Type B pancreatic cell (in vitro differentiated cells): ENCODE data around the gene KRT35. TPM values are rescaled to one million over a fixed set of nuclear protein-coding genes. Genes with fewer than 3 reads are reported as not detected.

ENCODE experiments used
- DNase-seq: peaks from one replicate; pipeline ENCODE4 v3.0.0; 2021; ENCODE audit warnings: mixed read lengths; ENCODE audit not compliant: unreplicated experiment; ENCODE audit errors: extremely low spot score
- H3K27ac Mint-ChIP-seq: 2 replicates; pipeline ENCODE4 v1.8.0; 2021; ENCODE audit warnings: mild to moderate bottlenecking, mixed read lengths
- H3K27me3 Mint-ChIP-seq: 2 replicates; pipeline ENCODE4 v1.8.0; 2021; ENCODE audit warnings: mixed read lengths
- H3K36me3 Mint-ChIP-seq: 2 replicates; pipeline ENCODE4 v1.8.0; 2021; ENCODE audit warnings: mixed read lengths
- H3K4me1 Mint-ChIP-seq: one replicate; pipeline ENCODE4 v1.8.0; 2021; ENCODE audit warnings: mixed read lengths; ENCODE audit not compliant: unreplicated experiment
- H3K4me3 Mint-ChIP-seq: 2 replicates; pipeline ENCODE4 v1.8.0; 2021; ENCODE audit warnings: mild to moderate bottlenecking, mixed read lengths
- H3K9me3 Mint-ChIP-seq: 2 replicates; pipeline ENCODE4 v1.8.0; 2021; ENCODE audit warnings: mixed read lengths
- total RNA-seq: library from RNA; stranded (reverse); gene quantifications from 2 replicates; pipeline ENCODE4 v1.2.1, GENCODE V29; 2021; ENCODE audit warnings: low replicate concordance
- TF ChIP-seq, protein P1 (sequence below): fragments of 200-600 bp; sonication (generic); conservative IDR thresholded peaks from 2 replicates; pipeline ENCODE4 v1.5.0; 2021; ENCODE audit warnings: antibody characterized with exemption, mild to moderate bottlenecking

The KRT35 gene
- total RNA-seq, 1 donor from 2014 or later, result not detected

DNA sequence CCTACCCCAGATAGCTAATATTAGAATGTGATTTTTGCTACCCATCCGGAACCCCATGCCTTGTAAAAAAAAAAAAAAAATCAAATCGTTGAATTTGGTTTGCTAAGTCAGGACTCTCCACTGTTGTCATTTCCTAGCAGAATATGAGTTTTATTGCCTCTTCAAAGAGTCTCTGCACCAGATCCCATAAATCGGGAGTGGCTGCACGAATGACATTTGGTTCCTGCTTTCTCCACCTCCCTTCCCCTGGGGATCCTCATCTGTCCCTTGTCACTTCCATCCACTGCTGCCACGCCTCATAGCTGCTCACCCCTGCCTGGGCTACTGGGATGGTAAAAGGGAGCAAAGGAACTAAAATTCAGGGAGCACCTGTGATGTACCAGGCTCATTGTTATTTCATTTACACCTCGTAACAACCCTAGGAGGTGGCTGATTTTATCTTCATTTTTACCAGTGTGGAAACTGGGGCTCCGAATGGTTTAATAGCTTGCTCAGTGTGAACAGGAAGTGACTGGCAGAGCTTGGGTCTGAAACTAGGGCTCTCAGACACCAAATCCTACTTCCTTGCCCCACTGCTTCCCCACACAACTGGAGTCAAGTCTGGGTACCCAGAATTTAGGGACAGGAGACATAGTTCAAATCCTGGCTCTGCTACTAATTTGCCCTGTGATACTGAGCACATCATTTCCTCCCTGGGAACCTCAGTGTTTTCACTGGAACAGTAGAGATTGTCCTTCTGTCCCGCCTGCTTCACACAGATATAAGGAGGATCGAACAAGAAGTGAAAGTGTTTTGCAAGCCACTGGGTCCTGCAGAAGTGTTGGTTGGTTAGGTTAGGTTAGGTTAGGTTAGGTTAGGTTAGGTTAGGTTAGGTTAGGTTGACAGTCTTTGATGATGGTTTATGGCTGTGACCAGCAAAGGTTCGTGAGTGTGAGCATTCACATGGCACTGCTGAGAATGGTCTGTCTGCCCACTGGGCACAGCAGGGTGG, 9.3 kb upstream of the KRT35 start:
- DNase-seq, result no peak
- no peaks in the 10 kb centered on the region for H3K27me3 Mint-ChIP-seq
- H3K27ac Mint-ChIP-seq, result no peak overlapping the region
- H3K4me1 Mint-ChIP-seq, result peaks cover 16% of the 10 kb centered on the region
- no peaks in the 10 kb centered on the region for H3K36me3 Mint-ChIP-seq
- no peak overlapping the region for H3K4me3 Mint-ChIP-seq
- no peaks in the 10 kb centered on the region for H3K9me3 Mint-ChIP-seq
- TF ChIP-seq, protein P1, sequence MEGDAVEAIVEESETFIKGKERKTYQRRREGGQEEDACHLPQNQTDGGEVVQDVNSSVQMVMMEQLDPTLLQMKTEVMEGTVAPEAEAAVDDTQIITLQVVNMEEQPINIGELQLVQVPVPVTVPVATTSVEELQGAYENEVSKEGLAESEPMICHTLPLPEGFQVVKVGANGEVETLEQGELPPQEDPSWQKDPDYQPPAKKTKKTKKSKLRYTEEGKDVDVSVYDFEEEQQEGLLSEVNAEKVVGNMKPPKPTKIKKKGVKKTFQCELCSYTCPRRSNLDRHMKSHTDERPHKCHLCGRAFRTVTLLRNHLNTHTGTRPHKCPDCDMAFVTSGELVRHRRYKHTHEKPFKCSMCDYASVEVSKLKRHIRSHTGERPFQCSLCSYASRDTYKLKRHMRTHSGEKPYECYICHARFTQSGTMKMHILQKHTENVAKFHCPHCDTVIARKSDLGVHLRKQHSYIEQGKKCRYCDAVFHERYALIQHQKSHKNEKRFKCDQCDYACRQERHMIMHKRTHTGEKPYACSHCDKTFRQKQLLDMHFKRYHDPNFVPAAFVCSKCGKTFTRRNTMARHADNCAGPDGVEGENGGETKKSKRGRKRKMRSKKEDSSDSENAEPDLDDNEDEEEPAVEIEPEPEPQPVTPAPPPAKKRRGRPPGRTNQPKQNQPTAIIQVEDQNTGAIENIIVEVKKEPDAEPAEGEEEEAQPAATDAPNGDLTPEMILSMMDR, result no peak

DNA sequence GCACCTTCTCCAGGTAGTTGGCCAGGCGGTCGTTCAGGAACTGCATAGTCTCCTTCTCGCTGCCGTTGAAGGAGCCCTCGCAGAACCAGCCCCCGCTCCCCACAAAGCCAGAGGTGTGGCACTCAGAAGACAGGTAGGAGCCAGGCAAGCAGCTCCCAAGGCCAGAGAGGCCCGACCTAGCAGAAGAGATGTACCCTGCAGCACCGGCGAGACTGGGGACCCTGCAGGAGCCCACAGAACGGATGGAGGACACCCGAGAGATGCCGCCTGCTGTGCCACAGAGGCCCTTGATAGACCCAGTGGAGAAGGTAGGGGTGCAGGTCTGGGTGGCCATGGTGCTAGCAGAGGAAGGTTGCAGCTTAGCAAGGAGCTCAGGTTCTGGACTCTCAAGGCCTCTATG, 8.6 kb upstream of the KRT35 start, which contains the start of gene KRT36:
TSS of gene KRT36 (minus strand) at position 380 of the 400 bp plus-strand sequence. CDS start at position 334, 46 bp downstream.
- Mint-ChIP-seq H3K36me3 (no peaks in the 10 kb centered on the region), H3K27ac (no peak within 1 kb of the TSS), H3K9me3 (no peaks in the 10 kb centered on the region), H3K4me1 (peaks cover 16% of the 10 kb centered on the region), H3K4me3 (no peak within 1 kb of the TSS), H3K27me3 (no peaks in the 10 kb centered on the region)
- DNase-seq, result no peak
- TF ChIP-seq, protein P1, result no peak

DNA sequence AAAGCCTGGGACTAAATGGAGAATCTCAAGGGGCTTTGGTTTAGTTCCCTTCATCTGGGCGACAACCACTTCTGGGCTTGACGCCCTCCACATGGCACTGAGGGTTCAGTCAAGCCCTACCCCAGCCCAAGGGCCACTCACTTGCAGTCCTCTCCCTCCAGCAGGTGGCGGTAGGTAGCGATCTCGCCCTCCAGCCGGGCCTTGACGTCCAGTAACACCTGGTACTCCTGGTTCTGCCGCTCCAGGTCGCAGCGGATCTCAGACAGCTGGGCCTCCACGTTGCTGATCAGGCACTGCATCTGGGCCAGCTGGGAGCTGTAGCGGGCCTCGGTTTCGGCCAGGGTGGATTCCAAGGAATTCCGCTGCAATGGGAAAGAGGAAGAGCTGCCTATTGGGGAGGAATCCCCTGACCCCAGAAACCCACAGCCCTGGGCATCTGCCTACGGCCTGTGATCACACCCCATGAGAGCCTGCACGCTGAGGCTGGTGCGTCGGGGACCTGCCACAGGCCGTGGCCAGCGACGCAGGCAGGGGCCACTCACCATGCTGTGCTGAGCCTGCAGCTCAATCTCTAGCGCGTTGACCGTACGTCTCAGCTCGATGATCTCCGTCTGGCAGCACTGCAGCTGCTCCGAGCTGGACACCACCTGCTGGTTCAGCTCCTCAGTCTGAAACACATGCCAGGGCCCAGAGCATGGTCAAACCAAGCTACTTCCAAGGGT, 6.0 kb upstream of the KRT35 start:
- Mint-ChIP-seq H3K27ac (no peak overlapping the region), H3K27me3 (no peaks in the 10 kb centered on the region), H3K36me3 (no peaks in the 10 kb centered on the region), H3K4me3 (no peak overlapping the region), H3K4me1 (peaks cover 9% of the 10 kb centered on the region), H3K9me3 (no peaks in the 10 kb centered on the region)
- TF ChIP-seq, protein P1, result peak; percentile 52
- no peak for DNase-seq

DNA sequence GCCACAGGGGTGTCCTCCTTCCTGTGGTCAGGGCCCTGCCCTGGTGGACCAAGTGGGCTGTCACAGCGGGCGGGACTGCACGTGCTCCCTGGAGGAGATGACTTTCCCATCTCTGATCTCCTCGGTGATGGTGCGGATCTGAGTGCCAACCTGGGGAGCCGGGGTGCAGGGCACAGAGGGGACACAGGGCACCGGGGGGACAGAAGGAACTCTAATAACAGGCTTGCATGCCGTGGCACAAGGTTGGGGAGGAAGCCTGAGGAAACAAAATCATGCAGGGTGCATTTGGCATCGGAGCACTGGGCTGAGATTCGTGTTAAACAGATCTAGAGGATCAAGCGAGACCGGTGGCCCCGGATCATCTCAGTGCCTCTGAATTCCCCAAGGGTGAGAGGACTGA, 5.4 kb upstream of the KRT35 start:
- Mint-ChIP-seq H3K36me3 (no peaks in the 10 kb centered on the region), H3K27me3 (no peaks in the 10 kb centered on the region), H3K9me3 (no peaks in the 10 kb centered on the region), H3K27ac (no peak overlapping the region), H3K4me3 (no peak overlapping the region), H3K4me1 (peaks cover 8% of the 10 kb centered on the region)
- TF ChIP-seq, protein P1, result no peak
- DNase-seq, result no peak

DNA sequence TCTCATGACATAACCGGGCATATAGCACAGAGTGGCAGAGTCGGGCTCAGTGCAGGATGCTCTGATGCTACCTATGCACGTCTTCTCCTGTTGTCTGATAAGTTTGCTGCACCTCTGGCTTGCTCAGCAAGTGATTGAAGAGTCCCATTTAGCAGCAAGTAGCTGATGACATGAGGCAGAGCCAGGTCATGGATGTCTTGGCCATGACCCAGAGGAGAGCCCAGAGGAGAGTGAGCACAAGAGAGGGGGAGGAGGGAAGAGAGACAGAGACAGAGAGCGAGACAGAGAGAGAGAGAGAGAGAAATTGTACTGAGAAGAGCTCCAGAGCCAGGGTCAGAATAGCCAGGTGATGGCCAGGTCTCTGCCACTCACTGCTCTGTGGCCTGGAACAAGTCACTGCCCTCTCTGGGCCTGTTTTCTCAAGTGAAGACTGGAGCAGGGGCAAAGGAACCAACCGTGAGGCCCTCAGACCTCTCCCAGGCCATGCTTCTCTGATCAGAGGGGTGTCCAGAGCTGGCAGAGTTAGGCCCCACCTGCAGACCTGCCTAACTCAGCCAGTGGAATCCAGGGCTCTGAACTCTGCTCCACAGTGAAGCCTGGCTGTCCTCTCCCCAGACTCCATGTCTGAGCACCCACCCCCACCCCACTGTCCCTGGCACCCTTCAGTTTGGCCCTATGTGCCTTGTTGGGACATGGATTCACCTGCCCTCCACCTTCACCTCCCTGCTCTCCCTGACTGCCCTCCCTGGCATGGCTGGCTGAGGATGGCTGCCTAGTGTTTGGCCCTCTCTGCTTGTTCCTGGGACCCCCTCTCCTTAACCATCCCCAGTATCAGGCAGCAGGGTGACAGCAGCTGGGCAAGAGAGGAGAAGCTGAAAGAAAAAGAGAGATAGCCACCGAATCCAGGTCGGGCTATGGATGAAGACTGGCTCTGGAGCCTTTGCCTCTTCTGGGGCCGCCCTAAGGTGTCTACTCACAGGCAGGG, 4.3 kb upstream of the KRT35 start:
- Mint-ChIP-seq H3K9me3 (no peaks in the 10 kb centered on the region), H3K27ac (no peak overlapping the region), H3K4me1 (peaks cover 8% of the 10 kb centered on the region), H3K36me3 (no peaks in the 10 kb centered on the region), H3K27me3 (no peaks in the 10 kb centered on the region), H3K4me3 (no peak overlapping the region)
- DNase-seq, result no peak
- TF ChIP-seq, protein P1, result no peak
